Amygdala (tissue), 56 donors: Measurements from ENCODE around the gene ARL4A.

Source experiments
- DNase-seq, 56 donors: peaks; one replicate each; lab custom pipeline; 2025; lab: John Stamatoyannopoulos, UW

ARL4A gene

GRCh38 chr7:12695965-12696364, 8.5 kb downstream of the ARL4A start:
- DNase-seq: no peak

- DNase-seq: no peak
Observed at GRCh38 chr7:12699299-12699698, 11.9 kb downstream of the ARL4A start.

- DNase-seq: no peak
Observed at GRCh38 chr7:12701433-12701832, 14.0 kb downstream of the ARL4A start.

GRCh38 chr7:12703881-12704280, 16.4 kb downstream of the ARL4A start:
- no peak for DNase-seq

GRCh38 chr7:12705878-12706277, 18.4 kb downstream of the ARL4A start:
- no peak for DNase-seq

GRCh38 chr7:12706900-12707536, 19.6 kb downstream of the ARL4A start:
- no peak for DNase-seq

GRCh38 chr7:12708314-12708713, 20.9 kb downstream of the ARL4A start:
- DNase-seq: no peak

GRCh38 chr7:12709726-12710502, 22.5 kb downstream of the ARL4A start:
- DNase-seq: no peak

- no peak for DNase-seq
Observed at GRCh38 chr7:12711124-12711523, 23.7 kb downstream of the ARL4A start.

GRCh38 chr7:12712236-12712635, 24.8 kb downstream of the ARL4A start:
- no peak for DNase-seq

GRCh38 chr7:12713625-12714378, 26.4 kb downstream of the ARL4A start:
- no peak for DNase-seq

- DNase-seq: no peak
Observed at GRCh38 chr7:12714379-12714737, 26.9 kb downstream of the ARL4A start.

GRCh38 chr7:12715372-12716133, 28.1 kb downstream of the ARL4A start:
- peak in 43 of 56 donors; percentile 4 to 68 (median 23) for DNase-seq

- DNase-seq: no peak
Observed at GRCh38 chr7:12716134-12716681, 28.8 kb downstream of the ARL4A start.

GRCh38 chr7:12716722-12717121, 29.3 kb downstream of the ARL4A start:
- DNase-seq: no peak

- DNase-seq: no peak
Observed at GRCh38 chr7:12719141-12719919, 31.9 kb downstream of the ARL4A start.

- no peak for DNase-seq
Observed at GRCh38 chr7:12719981-12720865, 32.8 kb downstream of the ARL4A start.

GRCh38 chr7:12721286-12721830, 33.9 kb downstream of the ARL4A start:
- no peak for DNase-seq
